Neutrophil (primary cell): Measurements from ENCODE around the gene ANKRD29.

Experiments
- H3K27ac ChIP-seq: fragments of 200-600 bp; sonication (generic); 2 replicates; pipeline ENCODE4 v1.5.1; 2016; ENCODE audit warnings: mild to moderate bottlenecking, moderate library complexity
- H3K27me3 ChIP-seq: fragments of 200-600 bp; sonication (generic); 2 replicates; pipeline ENCODE4 v1.6.0; 2016; ENCODE audit warnings: mild to moderate bottlenecking
- H3K36me3 ChIP-seq: fragments of 200-600 bp; sonication (generic); 2 replicates; pipeline ENCODE4 v1.5.1; 2017
- H3K4me1 ChIP-seq, 2 experiments: fragments of 200-600 bp in 1 of 2; sonication (generic) in 1 of 2; 1 replicate in 1 of 2; 2 replicates in 1 of 2; pipeline versions ENCODE4 v1.5.1 to v1.6.1; 2013 to 2016; ENCODE audit warnings: low read depth in 1 of 2, low read length in 1 of 2, mild to moderate bottlenecking in 1 of 2, moderate library complexity in 1 of 2; ENCODE audit not compliant: control insufficient read depth in 1 of 2, insufficient read depth in 1 of 2
- H3K4me3 ChIP-seq, 2 experiments: fragments of 200-600 bp in 1 of 2; sonication (generic) in 1 of 2; 1 replicate in 1 of 2; 2 replicates in 1 of 2; pipeline ENCODE4 v1.5.1; 2013 to 2016; ENCODE audit warnings: low read depth in 1 of 2, low read length in 1 of 2, mild to moderate bottlenecking in 1 of 2, moderate library complexity in 1 of 2
- H3K9me3 ChIP-seq: fragments of 200-600 bp; sonication (generic); 2 replicates; pipeline ENCODE4 v1.5.1; 2016
- CTCF ChIP-seq: fragments of 200-600 bp; sonication (generic); IDR thresholded peaks from 2 replicates; pipeline ENCODE4 v1.5.1; 2016; ENCODE audit warnings: antibody characterized with exemption

Gene ANKRD29

GRCh38 chr18:23683155-23683554 lies 20.4 kb upstream of the ANKRD29 start:
- H3K4me3 ChIP-seq = no peak overlapping the region
- no peaks in the 10 kb centered on the region for H3K36me3 ChIP-seq
- no peak for TF ChIP-seq CTCF

DNA sequence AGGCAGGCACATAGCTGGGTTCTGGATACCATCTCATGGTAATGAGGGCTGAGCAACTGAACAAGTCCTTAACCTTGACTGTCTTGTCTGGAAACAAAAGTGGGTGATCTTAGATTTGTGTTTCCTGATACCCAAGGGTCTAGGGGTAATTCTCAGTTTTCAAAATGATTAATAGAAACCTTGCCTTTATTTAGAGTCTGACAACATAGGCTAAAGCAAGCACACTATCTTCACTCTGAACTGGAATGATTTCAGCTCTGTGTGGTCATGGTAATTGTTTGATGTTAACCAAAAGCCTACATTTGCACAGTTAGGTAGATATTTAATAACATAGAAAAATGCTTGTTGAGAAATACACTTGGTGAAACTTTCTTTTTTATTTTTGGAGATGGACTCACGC lies 19.8 kb upstream of the ANKRD29 start:
- Histone ChIP-seq H3K4me3 (no peak overlapping the region), H3K27ac (no peak overlapping the region), H3K4me1 (no peaks in the 10 kb centered on the region), H3K36me3 (no peaks in the 10 kb centered on the region), H3K27me3 (peaks cover 91% of the 10 kb centered on the region), H3K9me3 (no peaks in the 10 kb centered on the region)
- no peak for TF ChIP-seq CTCF

More at GRCh38 chr18:23683155-23683554, 20.4 kb upstream of the ANKRD29 start:
- peaks cover 91% of the 10 kb centered on the region for H3K27me3 ChIP-seq
- H3K4me1 ChIP-seq = no peaks in the 10 kb centered on the region
- no peaks in the 10 kb centered on the region for H3K9me3 ChIP-seq
- H3K27ac ChIP-seq = no peak overlapping the region

DNA sequence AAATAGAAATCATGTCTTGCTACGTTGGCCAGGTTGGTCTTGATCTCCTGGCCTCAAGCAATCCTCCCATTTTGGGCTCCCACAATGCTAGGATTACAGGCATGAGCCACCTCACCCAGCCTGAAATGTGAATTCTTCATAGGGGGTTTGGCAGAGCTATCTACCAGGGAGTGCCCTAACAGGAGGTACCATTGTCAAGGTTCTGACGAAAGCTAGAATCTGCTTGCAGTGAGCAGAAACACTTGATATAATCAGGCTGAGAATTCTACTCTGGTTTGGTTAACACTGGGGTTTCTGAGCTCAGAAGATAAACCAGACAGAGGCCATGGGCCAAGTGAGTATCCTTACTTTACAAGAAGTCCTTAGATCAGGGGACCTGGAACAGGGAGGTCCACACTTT lies 19.3 kb upstream of the ANKRD29 start:
- Histone ChIP-seq H3K9me3 (no peaks in the 10 kb centered on the region), H3K4me1 (no peaks in the 10 kb centered on the region), H3K36me3 (no peaks in the 10 kb centered on the region), H3K27ac (no peak overlapping the region), H3K4me3 (no peak overlapping the region), H3K27me3 (peaks cover 91% of the 10 kb centered on the region)
- TF ChIP-seq CTCF = no peak

DNA sequence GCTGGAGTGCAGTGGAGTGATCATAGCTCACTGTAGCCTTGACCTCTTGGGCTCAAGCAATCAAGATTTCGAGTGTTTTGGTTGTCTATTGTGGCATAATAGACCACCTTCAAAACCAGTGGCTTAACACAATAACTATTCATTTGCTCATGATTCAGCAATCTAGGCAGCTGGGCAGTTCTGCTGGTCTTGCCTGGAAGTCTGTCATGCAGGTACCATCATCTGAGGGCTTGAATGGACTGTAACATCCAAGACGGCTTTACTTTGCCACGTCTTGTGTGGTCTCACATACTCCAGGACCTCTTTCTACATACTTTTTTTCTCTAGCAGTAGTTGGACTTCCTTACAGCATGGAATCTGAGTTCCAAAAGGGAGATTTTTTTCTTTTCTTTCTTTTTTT lies 13.2 kb upstream of the ANKRD29 start:
- no peak overlapping the region for H3K27ac ChIP-seq
- no peaks in the 10 kb centered on the region for H3K9me3 ChIP-seq
- H3K27me3 ChIP-seq = peaks cover 62% of the 10 kb centered on the region
- no peaks in the 10 kb centered on the region for H3K36me3 ChIP-seq
- no peak overlapping the region for H3K4me3 ChIP-seq
- no peaks in the 10 kb centered on the region for H3K4me1 ChIP-seq
- no peak for TF ChIP-seq CTCF

- Histone ChIP-seq H3K27ac (no peak overlapping the region), H3K9me3 (no peaks in the 10 kb centered on the region), H3K4me1 (no peaks in the 10 kb centered on the region), H3K27me3 (peaks cover 58% of the 10 kb centered on the region), H3K4me3 (no peak overlapping the region), H3K36me3 (no peaks in the 10 kb centered on the region)
- no peak for TF ChIP-seq CTCF
These were observed 12.5 kb upstream of the ANKRD29 start for GRCh38 chr18:23675236-23675635.

DNA sequence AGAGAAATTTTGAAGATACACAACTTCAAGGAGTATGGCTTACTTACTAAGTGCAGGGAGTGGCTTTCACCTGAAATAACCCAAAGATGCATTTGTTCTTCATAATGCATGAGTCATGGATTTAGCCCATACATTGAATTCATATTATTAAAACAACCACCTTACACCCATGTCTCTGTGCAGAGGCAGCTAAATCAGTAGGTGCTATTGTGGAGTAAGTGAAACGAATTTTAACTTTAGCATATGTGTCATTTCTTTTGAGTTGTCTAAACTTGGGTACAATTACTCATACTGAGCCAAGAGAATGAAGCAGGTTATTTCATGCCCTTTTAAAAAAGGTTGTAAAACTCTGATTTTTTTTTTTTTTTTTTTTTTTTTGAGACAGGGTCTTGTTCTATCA lies 11.0 kb upstream of the ANKRD29 start:
- no peak for TF ChIP-seq CTCF
- Histone ChIP-seq H3K27me3 (peaks cover 57% of the 10 kb centered on the region), H3K27ac (no peak overlapping the region), H3K4me3 (no peak overlapping the region), H3K9me3 (no peaks in the 10 kb centered on the region), H3K4me1 (no peaks in the 10 kb centered on the region), H3K36me3 (no peaks in the 10 kb centered on the region)
